ENCODE results near the gene ADCY9. TPM values are rescaled to one million over a fixed set of nuclear protein-coding genes. Genes with fewer than 3 reads are reported as not detected.
"Not testable (repeated sequence)": the region's sequence is repeated elsewhere in the genome, so short reads cannot be mapped to it uniquely, and the experiment has no call there.

The ADCY9 gene
- total RNA-seq, 1 donor from 2014 or later: 9.6 TPM

DNA sequence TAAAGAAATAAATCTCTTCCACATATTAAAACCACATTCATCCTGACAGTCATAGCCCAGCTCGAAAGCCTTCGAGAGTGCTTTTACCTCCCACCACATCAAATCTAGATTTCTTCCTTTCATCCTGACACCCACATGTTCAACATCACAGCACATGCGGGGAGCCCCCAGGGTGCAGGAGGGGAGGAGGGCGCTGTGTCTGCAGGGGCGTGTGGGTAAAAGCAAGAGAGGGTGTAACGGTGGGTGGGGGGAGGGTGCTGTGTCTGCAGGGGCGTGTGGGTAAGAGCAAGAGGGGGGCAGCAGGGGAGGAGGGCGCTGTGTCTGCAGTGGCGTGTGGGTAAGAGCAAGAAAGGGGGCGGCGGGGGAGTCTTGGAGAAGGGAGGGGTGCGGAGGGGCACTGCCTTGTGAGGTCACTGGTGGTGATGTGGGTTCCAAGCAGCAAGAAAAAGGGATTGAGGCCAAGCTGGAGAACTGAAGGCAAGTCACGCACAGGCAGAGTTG, 34.7 kb downstream of the ADCY9 start:
- H3K27ac Mint-ChIP-seq: peak overlapping the region; percentile 49
- no peaks in the 10 kb centered on the region for H3K27me3 Mint-ChIP-seq
- peak overlapping the region; percentile 72 for H3K4me3 Mint-ChIP-seq
- DNase-seq: peak; percentile 73
- intact Hi-C loops (cut with micrococcal nuclease): no loop called here
- peaks cover 48% of the 10 kb centered on the region for H3K4me1 Mint-ChIP-seq
- H3K9me3 Mint-ChIP-seq: peaks cover 3% of the 10 kb centered on the region
- H3K36me3 Mint-ChIP-seq (ENCODE audit: low read depth): peaks cover 7% of the 10 kb centered on the region

DNA sequence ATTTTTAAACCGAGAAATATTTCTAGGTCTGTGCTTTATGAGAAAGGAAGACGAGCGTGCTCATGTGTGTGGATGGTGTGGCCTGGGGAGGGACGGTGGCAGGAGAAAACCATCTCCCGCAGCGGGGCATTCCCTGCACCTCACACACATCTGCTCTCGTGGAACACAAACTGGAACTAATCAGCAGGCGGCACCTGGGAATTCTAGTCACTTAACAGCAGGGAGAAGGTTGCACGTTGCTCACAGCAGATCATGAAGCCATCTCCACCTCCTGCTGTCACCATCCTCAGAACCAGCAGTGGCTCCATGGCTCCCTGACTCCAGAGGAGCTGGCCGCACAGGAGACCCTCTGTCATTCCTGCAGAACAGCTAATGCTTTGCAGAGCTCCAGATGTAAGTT, 35.2 kb downstream of the ADCY9 start:
- Mint-ChIP-seq H3K4me1 (peaks cover 48% of the 10 kb centered on the region), H3K27ac (no peak overlapping the region), H3K27me3 (no peaks in the 10 kb centered on the region), H3K4me3 (peak overlapping the region; percentile 72), H3K36me3 (ENCODE audit: low read depth) (peaks cover 7% of the 10 kb centered on the region), H3K9me3 (peaks cover 3% of the 10 kb centered on the region)
- no peak for DNase-seq
- intact Hi-C loops (cut with micrococcal nuclease): no loop called here

DNA sequence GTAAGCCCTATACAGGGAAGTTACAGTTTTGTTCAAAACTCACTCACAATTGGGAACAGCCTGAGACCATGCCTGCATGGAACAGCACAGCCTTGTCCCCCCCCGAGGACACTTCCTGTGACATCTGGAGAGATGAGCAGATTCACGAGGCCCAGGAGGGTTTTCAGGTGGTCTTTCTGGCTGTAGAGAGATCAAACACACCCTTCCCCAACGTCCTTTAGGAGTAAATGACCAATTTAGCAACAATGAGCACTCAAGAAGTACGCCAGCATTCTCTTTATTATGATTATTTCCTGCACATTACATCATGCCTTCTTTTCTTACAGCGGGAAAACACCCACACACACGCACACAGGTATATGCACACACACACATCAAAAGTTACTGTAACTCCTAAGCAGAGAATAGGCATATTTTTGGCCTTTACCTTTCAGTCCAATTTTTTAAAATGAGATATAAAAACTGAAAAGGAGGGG, 39.0 kb downstream of the ADCY9 start:
- H3K9me3 Mint-ChIP-seq: no peaks in the 10 kb centered on the region
- no peaks in the 10 kb centered on the region for H3K27me3 Mint-ChIP-seq
- intact Hi-C loops (cut with micrococcal nuclease): no loop called here
- H3K27ac Mint-ChIP-seq: peak overlapping the region; percentile 70
- peaks cover 1% of the 10 kb centered on the region for H3K36me3 Mint-ChIP-seq (ENCODE audit: low read depth)
- H3K4me1 Mint-ChIP-seq: peaks cover 39% of the 10 kb centered on the region
- no peak for DNase-seq
- H3K4me3 Mint-ChIP-seq: peak overlapping the region; percentile 40

DNA sequence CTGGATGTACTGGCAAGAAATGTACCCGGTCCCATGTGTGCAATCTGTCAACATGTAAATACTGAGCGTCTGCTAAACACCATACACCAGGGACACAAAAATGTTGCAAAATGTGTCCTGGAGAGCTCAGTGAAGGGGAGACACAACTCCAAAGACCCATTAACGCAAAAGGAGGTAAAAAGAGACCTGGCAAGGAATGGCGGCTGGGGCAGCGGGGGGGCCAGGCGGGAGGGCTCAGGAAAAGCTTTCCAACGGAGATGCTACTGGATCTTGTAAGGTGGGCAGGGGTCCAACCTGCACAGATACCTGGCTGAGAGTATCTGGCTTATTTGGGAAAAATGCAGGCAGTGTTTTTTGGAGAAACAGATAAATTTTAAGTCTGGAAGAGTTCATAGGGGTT, 40.7 kb downstream of the ADCY9 start:
- peaks cover 23% of the 10 kb centered on the region for H3K4me1 Mint-ChIP-seq
- no peaks in the 10 kb centered on the region for H3K9me3 Mint-ChIP-seq
- H3K36me3 Mint-ChIP-seq (ENCODE audit: low read depth): peaks cover 1% of the 10 kb centered on the region
- DNase-seq: no peak
- H3K27ac Mint-ChIP-seq: no peak overlapping the region
- intact Hi-C loops (cut with micrococcal nuclease): no loop called here
- no peak overlapping the region for H3K4me3 Mint-ChIP-seq
- H3K27me3 Mint-ChIP-seq: no peaks in the 10 kb centered on the region

DNA sequence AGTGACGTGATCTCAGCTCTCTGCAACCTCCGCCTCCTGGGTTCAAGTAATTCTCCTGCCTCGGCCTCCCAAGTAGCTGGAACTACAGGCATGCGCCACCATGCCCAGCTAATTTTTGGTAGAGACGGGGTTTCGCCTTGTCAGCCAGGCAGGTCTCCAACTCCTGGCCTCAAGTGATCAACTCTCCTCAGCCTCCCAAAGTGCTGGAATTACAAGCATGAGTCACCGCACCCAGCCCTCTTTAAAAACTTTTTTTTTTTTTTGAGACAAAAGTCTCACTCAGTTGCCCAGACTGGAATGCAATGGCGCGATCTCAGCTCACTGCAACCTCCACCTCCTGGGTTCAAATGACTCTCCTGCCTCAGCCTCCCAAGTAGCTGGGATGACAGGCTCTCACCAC, 43.1 kb downstream of the ADCY9 start:
- H3K9me3 Mint-ChIP-seq; intact Hi-C loops (cut with micrococcal nuclease); H3K27ac Mint-ChIP-seq; H3K36me3 Mint-ChIP-seq (ENCODE audit: low read depth); H3K4me3 Mint-ChIP-seq; H3K27me3 Mint-ChIP-seq; DNase-seq: not testable (repeated sequence)
- H3K4me1 Mint-ChIP-seq: peaks cover 18% of the 10 kb centered on the region

DNA sequence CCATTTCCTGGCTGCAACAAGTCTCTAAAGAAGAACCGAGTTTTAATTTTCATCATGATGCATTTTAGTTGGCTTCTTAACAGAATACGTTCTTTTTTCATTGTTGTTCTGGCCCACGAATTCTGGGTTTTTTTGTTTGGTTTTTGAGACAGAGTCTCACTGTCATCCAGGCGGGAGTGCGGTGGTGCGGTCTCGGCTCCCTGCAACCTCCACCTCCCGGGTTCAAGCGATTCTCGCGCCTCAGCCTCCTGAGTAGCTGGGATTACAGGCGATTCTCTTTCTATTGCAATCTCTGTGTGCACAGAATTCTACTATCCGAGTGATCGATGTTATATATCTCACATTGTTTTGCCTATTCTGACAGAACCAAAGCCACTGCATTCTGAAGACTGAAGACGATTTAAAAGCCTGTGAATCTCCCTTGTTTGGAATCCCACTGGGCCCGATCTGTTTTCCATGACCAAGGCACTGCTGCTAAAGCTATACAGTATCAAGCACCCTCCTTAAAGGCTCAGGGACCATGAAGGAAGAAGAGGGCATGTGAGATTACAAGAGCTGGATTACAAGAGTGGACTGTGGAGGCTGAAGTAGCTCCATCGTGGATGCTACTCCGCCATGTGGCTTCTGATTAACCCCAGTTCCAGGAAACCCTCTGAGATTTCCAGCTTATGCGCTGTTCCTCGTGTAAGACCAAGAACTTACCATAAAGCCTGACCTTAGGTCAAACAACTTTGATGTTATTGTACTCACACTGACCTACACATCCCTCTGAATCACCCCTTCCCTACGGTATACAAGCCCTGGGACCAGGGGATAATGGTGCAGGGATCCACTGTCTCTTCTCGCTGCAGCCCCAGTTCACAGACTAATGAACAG, 44.3 kb downstream of the ADCY9 start:
- no peak for DNase-seq
- Mint-ChIP-seq H3K4me1 (peaks cover 10% of the 10 kb centered on the region), H3K36me3 (ENCODE audit: low read depth) (no peaks in the 10 kb centered on the region), H3K27ac (no peak overlapping the region), H3K9me3 (no peaks in the 10 kb centered on the region), H3K4me3 (no peak overlapping the region), H3K27me3 (peaks cover 2% of the 10 kb centered on the region)
- intact Hi-C loops (cut with micrococcal nuclease): no loop called here

DNA sequence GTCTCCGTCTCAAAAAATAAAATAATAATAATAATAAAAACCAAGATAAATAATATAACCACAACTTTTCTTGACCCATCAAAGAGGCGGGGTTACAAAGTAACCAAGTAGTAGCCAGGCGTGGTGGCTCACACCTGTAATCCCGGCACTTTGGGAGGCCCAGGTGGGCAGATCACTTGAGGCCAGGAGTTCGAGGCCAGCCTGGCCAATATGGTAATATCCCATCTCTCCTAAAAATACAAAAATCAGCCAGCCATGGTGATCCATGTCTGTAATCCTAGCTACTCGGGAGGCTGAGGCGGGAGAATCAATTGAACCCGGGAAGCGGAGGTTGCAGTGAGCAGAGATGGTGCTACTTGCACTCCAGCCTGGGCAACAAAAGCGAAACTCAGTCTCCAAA, 45.3 kb downstream of the ADCY9 start:
- intact Hi-C loops (cut with micrococcal nuclease): no loop called here
- Mint-ChIP-seq H3K4me3 (no peak overlapping the region), H3K27me3 (peaks cover 2% of the 10 kb centered on the region), H3K27ac (no peak overlapping the region), H3K9me3 (no peaks in the 10 kb centered on the region), H3K4me1 (peaks cover 10% of the 10 kb centered on the region), H3K36me3 (ENCODE audit: low read depth) (peaks cover 1% of the 10 kb centered on the region)
- no peak for DNase-seq

DNA sequence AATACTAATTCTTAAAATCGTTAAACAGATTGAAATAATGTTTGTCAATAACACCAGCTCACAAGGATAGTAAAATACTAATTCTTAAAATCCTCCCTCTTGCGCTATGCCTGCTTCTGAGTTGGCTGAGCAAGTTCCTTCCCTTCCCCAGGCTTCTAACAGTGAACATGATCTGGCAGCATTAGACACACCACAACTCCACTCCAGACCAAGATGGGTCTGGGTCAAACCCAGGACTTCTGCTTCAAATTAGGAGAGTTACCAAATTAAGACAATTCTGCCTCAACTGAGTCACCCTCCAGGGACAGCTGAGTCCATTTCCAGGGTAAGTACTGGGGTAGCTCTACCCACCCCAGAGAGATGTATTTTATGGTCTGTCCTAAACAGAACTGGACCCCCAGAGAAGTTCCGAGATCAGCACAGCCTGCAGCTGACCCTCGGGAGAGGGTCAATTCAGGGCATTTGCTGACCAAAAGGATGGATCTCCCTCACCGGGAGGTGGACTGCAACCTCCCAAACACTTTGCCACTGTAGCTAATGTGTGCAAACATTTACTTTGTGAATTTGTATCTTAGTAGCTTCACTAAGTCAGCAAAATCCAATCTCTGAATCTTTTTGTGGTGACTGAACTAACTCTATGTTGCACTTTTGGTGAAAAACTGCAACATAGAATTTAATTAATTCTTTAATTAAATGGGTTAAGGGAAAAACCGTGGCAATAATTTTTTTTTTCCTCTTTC, 48.8 kb downstream of the ADCY9 start:
- H3K27ac Mint-ChIP-seq: no peak overlapping the region
- H3K4me1 Mint-ChIP-seq: peaks cover 9% of the 10 kb centered on the region
- peaks cover 2% of the 10 kb centered on the region for H3K27me3 Mint-ChIP-seq
- DNase-seq: no peak
- peaks cover 13% of the 10 kb centered on the region for H3K36me3 Mint-ChIP-seq (ENCODE audit: low read depth)
- H3K9me3 Mint-ChIP-seq: peaks cover 6% of the 10 kb centered on the region
- intact Hi-C loops (cut with micrococcal nuclease): no loop called here
- H3K4me3 Mint-ChIP-seq: no peak overlapping the region

DNA sequence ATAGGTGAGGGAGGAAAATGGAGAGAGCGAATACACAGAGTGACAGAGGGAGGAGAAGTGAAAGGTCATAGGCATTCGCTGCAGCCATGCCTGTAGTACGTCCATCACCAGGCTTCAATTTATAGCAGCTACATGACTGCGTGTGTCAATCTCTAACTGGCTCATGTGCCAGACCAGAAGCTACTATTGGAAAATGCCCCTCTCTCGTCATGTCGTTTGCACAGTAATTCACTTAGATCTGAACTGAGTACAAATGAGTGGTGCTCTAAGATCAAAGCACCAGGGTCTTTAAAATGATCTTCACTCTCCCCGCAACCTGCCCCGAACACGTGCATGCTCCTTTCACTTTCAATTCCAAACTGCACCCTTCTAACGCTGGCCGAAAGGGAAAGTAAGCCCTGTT, 51.3 kb downstream of the ADCY9 start:
- intact Hi-C loops (cut with micrococcal nuclease): no loop called here
- H3K4me1 Mint-ChIP-seq: peaks cover 11% of the 10 kb centered on the region
- peaks cover 18% of the 10 kb centered on the region for H3K9me3 Mint-ChIP-seq

DNA sequence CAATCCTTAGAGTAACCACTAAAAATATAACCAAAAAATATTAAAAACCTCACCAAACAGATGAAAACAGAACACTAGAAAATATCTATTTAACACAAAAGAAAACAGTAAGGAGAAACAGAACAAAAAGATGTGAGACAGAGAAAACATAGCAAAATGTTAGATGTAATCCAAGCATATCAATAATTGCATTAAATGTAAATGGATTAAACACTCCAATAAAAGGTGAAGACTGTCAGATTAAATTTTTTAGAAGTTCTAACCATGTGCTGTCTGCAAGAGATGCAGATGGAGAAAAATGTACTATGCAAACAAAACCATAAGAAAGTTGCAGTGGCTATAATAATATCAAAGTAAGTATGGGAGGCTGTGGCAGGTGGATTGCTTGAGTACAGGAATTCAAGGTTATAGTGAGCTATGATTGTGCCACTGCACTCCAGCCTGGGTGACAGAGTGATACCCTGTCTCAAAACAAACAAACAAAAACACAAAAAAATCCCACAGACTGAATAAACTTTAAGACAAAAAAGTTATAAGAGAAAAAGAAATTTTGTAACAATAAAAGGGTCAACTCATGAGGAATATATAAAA, 53.9 kb downstream of the ADCY9 start:
- DNase-seq: no peak
- H3K4me3 Mint-ChIP-seq: no peak overlapping the region
- H3K27me3 Mint-ChIP-seq: peaks cover 1% of the 10 kb centered on the region
- peaks cover 35% of the 10 kb centered on the region for H3K36me3 Mint-ChIP-seq (ENCODE audit: low read depth)
- H3K9me3 Mint-ChIP-seq: peaks cover 19% of the 10 kb centered on the region
- H3K27ac Mint-ChIP-seq: no peak overlapping the region
- intact Hi-C loops (cut with micrococcal nuclease): no loop called here
- H3K4me1 Mint-ChIP-seq: peaks cover 16% of the 10 kb centered on the region

More for the DNA sequence above, 51.3 kb downstream of the ADCY9 start:
- Mint-ChIP-seq H3K27ac (peak overlapping the region; percentile 65), H3K27me3 (peaks cover 2% of the 10 kb centered on the region), H3K36me3 (ENCODE audit: low read depth) (peaks cover 28% of the 10 kb centered on the region), H3K4me3 (peak overlapping the region; percentile 75)
- DNase-seq: peak; percentile 84

DNA sequence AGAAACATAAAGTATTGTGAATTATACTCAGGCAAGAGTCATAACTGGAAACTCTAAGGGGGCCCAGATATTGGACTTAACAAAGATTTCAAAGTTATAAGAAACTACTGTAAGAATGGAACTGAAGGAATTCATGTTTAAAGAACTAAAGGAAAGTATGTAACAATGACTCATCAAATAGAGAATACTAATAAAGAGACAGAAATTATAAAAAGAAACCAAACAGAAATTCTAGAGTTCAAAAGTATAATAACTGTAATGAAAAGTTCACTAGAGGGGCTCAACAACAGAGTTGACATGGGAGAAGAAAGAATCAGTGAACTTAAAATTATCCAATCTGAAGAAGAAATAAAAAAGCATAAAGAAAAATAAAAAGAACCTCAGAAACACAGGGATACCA, 55.4 kb downstream of the ADCY9 start:
- peaks cover 34% of the 10 kb centered on the region for H3K36me3 Mint-ChIP-seq (ENCODE audit: low read depth)
- H3K27ac Mint-ChIP-seq: no peak overlapping the region
- peaks cover 19% of the 10 kb centered on the region for H3K9me3 Mint-ChIP-seq
- peaks cover 14% of the 10 kb centered on the region for H3K4me1 Mint-ChIP-seq
- no peak for DNase-seq
- intact Hi-C loops (cut with micrococcal nuclease): no loop called here
- no peaks in the 10 kb centered on the region for H3K27me3 Mint-ChIP-seq
- no peak overlapping the region for H3K4me3 Mint-ChIP-seq

DNA sequence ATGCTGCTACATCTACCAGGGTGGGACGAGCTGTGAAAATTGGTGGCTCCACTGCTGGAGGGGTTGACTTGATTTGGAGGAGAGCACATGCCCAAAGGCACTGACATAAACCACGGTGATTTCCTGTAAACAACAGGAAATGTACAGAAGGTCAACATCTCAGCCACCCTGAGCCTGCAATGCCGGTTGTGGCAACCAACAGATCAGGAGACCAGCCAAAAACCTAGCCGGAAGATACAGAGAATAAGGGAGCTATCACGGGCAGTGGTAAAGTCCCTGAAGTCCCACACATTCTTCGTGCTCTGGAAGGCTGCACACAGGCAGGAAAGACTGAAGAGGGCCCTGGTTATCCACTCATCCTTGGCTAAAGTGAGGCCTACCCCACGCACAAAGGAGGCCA, 56.2 kb downstream of the ADCY9 start:
- peaks cover 19% of the 10 kb centered on the region for H3K9me3 Mint-ChIP-seq
- peak; percentile 62 for DNase-seq
- H3K4me1 Mint-ChIP-seq: peaks cover 11% of the 10 kb centered on the region
- H3K4me3 Mint-ChIP-seq: peak overlapping the region; percentile 23
- H3K27me3 Mint-ChIP-seq: no peaks in the 10 kb centered on the region
- peak overlapping the region; percentile 40 for H3K27ac Mint-ChIP-seq
- intact Hi-C loops (cut with micrococcal nuclease): no loop called here
- peaks cover 31% of the 10 kb centered on the region for H3K36me3 Mint-ChIP-seq (ENCODE audit: low read depth)

DNA sequence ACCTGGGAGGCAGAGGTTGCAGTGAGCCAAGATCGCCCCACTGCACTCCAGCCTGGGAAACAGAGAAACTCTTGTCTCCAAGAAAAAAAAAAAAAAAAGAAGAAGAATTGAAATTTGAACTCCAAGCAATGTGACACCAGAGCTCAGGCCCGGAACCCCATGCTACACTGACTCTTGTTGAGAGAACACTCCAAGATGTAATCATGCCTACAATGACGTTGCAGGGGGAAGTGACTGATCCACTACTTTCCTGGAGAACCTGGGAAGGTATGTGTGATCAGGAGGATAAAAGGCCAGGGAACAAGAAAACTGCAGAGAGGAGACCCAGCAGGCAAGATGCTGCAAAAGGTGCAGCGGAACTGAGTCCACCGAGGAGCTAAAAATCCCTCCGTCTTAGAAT, 57.9 kb downstream of the ADCY9 start:
- Mint-ChIP-seq H3K4me1 (peaks cover 8% of the 10 kb centered on the region), H3K9me3 (peaks cover 13% of the 10 kb centered on the region), H3K36me3 (ENCODE audit: low read depth) (peaks cover 25% of the 10 kb centered on the region), H3K27ac (no peak overlapping the region), H3K4me3 (no peak overlapping the region), H3K27me3 (no peaks in the 10 kb centered on the region)
- intact Hi-C loops (cut with micrococcal nuclease): no loop called here
- no peak for DNase-seq

DNA sequence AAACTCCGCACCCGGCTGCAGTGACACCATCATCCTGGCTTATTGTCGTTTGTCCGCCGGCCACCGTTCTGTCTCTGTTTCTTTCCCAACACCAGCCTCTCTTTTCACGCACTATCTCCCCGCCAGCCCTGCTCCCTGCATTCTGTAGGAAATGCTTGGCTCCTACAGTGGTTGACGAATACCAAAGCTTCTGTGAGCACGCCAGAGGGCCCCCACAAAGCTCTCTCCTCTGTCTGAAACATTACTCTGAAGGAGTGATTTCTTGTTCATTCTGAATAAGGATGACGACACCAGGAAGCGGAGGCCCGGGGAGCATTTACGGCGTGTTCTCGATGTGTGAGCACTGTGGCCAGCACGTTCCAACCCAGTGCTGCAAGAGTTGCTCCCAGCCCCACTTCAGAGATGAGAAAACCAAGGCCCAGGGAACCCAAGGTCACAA, 58.8 kb downstream of the ADCY9 start:
- Mint-ChIP-seq H3K4me3 (no peak overlapping the region), H3K36me3 (ENCODE audit: low read depth) (peaks cover 22% of the 10 kb centered on the region), H3K27me3 (peaks cover 2% of the 10 kb centered on the region), H3K9me3 (peaks cover 13% of the 10 kb centered on the region), H3K4me1 (peaks cover 10% of the 10 kb centered on the region), H3K27ac (no peak overlapping the region)
- DNase-seq: no peak
- intact Hi-C loops (cut with micrococcal nuclease): no loop called here

Data from activated CD4-positive, alpha-beta T cell treated with anti-CD3 and anti-CD28 coated beads, Interleukin-2, amount 10 ng/mL, durations not matched to agents 24 days and 14 days (primary cell).